ENCODE measurements around the gene PRPF38B. TPM values are rescaled to one million over a fixed set of nuclear protein-coding genes. Genes with fewer than 3 reads are reported as not detected.

The PRPF38B gene
- total and polyA plus RNA-seq, 4 experiments from 2014 or later: 11.9 to 126 (median 80.1) TPM

Other genes starting within 250 kb of the PRPF38B start
- gene NBPF6, start 242.0 kb upstream of the PRPF38B start, total RNA-seq: not detected
- gene NBPF6, start 242.0 kb upstream of the PRPF38B start, polyA plus RNA-seq: not detected
- gene EEIG2, start 132.2 kb upstream of the PRPF38B start, total RNA-seq: 10 to 100 TPM in 1 of 2 experiments, 1 to 10 TPM in 1; 9.2 to 10.7 TPM
- 1 to 10 TPM in 1 of 2 donors, under 1 TPM in 1; 0.33 to 1.3 TPM for gene EEIG2, start 132.2 kb upstream of the PRPF38B start, polyA plus RNA-seq
- gene HENMT1, start 31.2 kb upstream of the PRPF38B start, total RNA-seq: 10 to 100 TPM; 19.1 to 19.3 TPM
- 10 to 100 TPM; 33.4 to 33.9 TPM for gene HENMT1, start 31.2 kb upstream of the PRPF38B start, polyA plus RNA-seq
- under 1 TPM; 0.17 TPM for gene FNDC7, start 20.6 kb downstream of the PRPF38B start, total RNA-seq
- under 1 TPM in 1 of 2 donors, not detected in 1; 0.10 TPM for gene FNDC7, start 20.6 kb downstream of the PRPF38B start, polyA plus RNA-seq
- 10 to 100 TPM; 90.9 to 92.5 TPM for gene STXBP3, start 54.4 kb downstream of the PRPF38B start, total RNA-seq
- gene STXBP3, start 54.4 kb downstream of the PRPF38B start, polyA plus RNA-seq: 10 to 100 TPM; 69.0 to 74.1 TPM
- not detected for gene AKNAD1, start 164.8 kb downstream of the PRPF38B start, total RNA-seq
- not detected for gene AKNAD1, start 164.8 kb downstream of the PRPF38B start, polyA plus RNA-seq
- 1 to 10 TPM; 1.4 to 1.8 TPM for gene GPSM2, start 184.7 kb downstream of the PRPF38B start, total RNA-seq
- gene GPSM2, start 184.7 kb downstream of the PRPF38B start, polyA plus RNA-seq: 1 to 10 TPM in 1 of 2 donors, under 1 TPM in 1; 0.55 to 1.2 TPM

Measured in CD4-positive, alpha-beta memory T cell (primary cell).